GM19099 (cell line): Measurements from ENCODE around the gene CD59.

Experiments
- POLR2A ChIP-seq: IDR thresholded peaks from 3 replicates; pipeline ENCODE4 v1.6.1; 2011; ENCODE audit warnings: low read depth; ENCODE audit not compliant: insufficient read length; ENCODE audit errors: extremely low read depth

CD59 gene

DNA sequence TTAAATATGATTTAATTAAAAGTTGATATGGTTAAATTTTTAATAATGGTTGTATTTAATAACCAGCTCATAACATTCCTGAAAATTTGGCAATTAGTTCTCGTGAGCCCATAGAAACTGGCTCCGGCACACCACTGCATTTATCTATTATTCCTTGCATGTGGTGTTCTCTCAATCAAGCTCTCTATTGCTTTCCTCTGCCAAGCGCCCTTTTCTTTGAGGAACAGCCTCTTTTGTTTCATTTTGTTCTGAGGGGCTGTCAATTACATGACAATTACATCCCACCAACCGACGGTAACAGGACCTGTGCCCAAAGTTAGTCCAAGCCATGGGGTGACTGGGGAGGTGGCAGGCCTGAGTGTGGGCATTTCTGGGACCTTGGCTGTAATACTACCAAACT, 43.7 kb downstream of the CD59 start:
- TF ChIP-seq POLR2A: no peak

DNA sequence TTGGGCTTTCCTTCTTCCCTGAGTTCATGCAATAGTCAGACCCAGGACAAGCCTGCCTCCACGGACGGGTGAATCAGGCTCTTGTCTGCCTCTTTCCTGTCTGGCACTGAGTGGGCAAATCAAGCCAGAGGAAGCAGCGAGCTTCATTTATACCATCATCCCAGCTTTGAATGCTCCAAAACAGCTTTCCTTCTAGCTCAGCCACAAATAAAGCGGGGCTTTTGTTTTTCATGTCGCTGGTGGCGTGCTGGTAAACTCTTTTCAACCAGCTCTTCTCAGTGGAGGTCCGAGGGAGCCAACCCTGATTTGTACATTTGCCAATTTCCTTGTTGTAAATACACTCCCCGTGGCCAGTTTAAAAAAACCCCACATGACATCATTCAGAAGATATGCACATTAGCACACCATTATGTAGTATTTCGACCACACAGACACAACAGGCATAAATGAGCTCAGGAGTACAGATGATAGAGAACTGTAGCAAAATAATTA, 44.2 kb downstream of the CD59 start:
- no peak for TF ChIP-seq POLR2A

DNA sequence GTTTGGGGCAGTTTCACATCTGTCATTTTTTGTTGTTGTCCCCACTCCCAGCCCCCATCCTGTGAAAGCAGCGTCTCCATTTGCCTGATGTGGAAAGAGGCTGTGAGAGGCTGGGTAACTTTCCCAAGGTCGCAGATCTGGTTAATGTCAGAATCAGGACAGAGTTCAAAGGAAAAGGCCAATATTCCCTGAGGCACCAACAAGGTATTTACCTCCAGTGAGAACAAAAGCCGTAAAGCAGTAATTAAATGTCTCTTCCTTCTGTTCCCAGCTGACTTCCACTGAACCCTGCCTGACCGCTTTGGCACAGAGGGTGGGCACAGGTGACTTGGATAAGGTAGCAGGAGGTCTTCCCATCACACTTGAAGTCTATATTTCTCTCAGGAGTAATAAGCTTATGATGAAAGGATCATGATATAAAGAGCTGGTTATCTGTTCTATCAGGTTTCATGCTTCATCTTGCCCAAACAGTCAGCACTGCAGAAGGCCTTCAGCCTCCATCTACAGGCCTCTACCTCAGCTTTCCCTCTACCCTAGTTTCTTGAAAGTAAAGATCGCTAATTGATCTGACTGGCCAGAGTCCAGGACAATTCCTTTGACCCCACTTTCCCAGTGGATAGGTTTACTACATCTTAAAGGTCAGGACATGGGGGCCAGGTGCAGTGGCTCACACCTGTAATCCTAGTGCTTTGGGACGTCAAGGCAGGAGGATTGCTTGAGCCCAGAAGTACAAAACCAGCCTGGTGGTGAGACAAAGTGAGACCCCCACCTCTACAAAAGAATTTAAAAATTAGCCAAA, 45.0 kb downstream of the CD59 start:
- no peak for TF ChIP-seq POLR2A

DNA sequence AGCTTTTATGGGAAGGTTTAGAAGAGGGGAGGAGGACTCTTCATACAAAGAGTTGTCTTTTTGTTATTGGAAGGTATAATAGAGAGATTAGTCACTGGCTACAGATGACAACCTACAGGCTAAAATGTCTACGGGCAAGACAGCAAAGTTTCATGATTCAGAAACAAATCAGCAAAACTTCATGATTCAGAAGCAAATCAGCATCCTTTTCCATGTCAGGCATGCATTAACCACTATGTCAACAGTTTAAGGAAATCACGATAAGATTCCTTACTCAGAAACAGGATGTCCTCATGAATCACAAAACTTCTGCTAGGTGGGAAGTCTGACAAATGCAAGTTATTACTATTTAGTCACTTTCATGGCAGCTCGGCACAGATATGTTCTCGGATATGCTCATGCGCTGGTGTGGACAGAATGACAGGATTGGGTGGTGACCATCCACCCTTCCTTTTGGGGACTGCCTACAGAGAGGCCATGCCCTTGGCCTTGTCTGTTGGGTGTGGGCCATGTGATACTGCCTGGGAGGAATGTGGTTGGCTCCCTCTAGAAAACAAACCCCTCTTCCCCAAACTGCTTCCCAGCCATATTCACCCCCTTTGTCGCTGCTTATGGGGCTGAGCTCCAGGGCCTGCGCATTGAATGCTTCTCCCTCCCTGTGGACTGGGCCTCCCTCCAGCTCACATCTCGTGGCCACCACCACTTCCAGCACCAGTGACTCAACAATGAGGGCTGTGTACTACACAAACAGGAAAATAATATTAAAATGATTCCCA, 45.7 kb downstream of the CD59 start:
- no peak for TF ChIP-seq POLR2A

DNA sequence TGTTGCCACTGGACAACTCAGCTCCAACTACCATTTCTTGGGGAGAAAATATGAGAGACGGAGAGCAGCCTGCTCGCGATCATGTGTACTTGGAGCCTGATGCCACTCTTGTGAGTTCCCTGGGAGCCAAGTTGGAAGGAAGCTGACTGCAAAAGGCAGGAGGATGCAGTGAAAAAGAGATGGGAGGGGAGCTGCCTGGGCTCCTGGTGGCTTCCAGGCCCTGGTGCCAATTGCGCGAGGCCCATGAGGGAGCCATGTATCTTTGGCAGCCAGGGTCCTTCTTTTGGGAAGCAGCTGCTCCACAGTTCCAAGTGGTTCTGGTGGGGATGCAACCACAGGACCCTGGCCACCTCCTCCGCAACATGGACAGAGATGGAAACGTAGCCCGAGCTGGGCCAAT, 46.7 kb downstream of the CD59 start:
- TF ChIP-seq POLR2A: no peak

DNA sequence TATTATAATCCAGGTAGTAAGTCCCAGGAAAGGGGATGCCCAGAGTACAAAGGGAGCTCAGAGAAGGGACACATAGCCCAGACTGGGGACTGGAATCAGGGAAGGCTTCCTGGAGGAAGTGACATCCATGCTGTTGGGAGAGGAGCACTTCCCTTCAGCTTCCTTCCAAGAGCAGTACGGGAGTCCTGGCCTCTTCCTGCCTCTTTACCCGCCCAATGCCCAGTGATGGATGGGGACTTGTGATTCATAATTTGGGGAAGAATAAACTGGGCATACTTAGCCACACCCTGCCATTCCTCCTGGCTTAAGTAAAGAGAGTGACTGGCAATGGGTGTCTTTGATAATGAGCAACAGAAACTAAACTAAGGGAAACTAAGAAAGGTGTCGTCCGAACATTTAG, 47.1 kb downstream of the CD59 start:
- no peak for TF ChIP-seq POLR2A

DNA sequence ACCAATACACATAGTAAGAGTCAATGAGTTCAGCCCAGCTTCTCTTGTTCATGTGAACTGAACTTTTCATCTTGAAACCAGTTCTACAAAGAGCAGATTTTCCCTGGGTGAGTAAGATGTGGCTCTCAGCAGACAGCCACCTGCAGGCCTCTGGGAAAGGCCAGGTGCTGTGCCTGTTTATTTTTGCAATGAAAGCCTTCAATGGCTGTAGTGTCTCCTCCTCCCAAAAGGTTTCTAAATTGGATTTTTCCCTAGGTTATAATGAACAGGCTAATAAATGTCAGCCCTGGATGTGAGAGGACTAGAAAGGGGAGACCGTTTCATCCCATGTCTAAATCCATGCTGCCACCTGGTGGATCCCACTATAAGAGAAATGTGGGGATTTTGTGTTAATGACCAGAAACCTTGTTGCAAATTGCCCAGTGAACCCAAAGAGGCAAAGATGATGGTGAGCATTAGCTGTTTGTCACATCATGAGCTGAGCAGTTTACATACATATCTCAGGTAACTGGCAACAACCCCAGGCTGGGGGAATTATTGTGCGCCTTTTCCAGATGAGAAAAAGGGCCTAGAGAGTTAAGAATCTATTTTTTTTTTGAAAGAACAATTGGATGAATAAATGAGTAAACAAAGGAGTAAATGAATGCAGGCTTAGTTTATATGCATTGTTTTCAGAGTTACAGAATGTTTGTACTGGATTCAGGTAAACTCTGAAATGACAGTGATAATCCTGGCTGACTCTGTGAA, 48.3 kb downstream of the CD59 start:
- no peak for TF ChIP-seq POLR2A

DNA sequence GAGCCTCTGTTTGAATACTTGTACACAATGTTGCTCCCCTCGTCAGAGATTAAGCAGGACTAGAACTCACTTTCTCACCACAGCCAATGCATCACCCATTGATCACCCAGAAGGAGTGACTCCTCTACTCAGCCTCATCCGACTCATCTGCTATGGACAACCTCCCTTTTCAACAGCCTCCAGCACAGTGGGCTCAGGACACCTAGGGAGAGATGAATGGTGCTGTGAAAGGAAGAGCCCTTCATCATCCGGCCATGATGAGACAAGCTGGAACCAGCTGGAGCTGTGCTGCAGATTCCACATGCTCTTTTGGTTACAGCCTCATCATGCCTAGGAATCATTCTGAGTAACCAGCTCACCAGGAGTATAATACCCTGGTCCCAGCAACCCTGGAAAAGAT, 51.1 kb downstream of the CD59 start:
- no peak for TF ChIP-seq POLR2A

DNA sequence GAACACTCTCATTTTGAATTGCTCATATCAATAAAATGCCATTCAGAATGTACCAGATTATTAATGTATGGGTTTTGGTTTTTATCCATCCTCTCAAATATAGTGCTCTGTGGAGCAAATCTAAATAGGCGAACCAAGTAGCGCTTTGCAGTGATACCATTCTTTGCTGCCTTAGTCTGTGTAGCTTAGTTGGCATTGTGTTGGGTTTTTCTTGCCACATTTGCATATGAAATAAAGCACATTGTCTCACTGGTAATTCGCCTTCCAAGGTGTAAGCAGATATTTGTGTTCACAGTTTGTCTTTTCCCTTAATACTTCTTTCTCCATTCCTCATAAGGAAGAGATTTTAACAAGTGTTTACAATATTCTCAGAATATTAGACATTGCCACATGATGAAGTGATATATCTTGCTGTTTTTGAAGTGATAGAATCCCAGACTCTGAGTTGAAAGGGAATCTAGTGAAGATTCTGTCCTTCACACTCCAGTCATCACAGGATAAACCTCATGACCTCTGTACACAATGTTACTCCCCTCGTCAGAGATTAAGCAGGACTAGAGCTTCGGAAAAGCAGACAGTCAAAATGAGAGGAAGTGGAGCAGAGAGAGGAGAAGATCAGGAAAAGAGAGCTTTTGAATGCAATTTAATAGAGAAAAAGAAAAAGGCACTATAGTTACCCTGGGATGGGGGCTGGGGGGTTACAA, 52.1 kb downstream of the CD59 start:
- TF ChIP-seq POLR2A: no peak

DNA sequence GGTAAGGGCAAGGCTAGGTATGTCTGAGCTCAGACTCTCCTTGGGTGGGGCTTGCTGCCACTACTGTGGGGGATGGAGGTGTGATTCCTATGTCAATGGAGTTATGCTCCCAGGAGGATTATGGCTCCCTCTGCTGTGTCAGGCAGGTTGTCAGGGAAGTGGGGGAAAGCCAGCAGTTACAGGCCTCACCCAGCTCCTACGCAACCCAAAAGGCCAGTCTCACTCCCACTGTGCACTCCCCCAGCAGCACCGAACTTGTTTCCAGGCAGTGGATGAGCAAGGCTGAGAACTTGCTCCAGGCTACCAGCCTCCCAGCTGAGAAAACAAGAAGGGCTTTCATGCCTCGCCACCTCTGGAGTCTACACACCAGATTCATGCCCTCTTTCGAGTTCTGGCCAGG, 53.8 kb downstream of the CD59 start:
- no peak for TF ChIP-seq POLR2A

DNA sequence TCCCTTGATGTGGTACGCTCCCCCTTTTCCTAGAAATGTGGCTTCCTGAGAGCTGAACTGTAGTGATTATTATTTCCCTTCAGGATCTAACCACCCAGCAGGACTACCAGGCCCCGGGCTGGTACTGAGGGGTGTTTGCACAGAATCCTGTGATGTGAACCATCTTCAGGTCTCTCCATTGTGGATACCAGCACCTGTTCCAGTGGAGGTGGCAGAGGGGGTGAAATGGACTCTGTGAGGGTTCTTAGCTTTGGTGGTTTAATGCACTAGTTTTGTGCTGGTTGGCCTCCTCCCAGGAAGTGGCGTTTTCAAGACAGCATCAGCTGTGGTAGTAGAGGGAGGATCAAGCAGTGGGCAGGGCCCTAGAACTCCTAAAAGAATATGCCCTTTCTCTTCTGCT, 54.2 kb downstream of the CD59 start:
- no peak for TF ChIP-seq POLR2A

DNA sequence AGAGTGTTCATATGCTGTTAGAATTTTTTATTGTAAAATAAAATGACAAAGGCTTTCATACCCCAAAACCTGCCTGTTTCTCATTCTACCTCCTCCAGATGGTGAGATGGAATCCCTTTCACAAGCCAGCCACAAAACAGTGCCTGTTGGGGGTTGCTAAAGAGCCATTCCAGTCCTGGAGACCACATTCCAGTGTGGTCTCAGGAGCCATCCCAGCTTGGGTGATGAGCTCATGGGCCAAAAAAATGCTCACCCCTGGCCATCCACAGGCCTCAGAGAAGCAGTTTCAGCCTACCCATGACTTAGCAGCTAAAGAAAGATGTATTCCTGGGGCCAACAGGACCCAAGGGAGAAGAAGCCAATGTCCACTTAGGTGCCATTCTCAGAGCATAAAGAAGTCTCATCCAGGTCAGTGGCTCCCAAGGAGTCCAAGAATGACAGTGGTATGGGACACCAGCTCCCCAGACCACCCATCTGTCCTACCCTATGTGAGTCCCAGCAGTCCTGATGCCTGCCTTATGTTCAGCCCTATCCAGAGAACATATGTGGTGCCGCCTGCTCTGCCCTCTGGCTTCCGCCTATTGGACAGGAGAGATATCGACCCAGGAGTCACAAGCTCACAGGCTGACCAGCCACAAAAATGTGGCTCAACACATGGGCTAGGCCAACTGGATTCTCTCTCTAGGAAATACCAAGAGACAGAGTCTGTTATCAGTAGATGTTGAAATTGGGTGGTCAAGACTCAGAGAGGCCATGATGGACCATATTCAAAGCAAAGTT, 62.0 kb downstream of the CD59 start:
- no peak for TF ChIP-seq POLR2A

DNA sequence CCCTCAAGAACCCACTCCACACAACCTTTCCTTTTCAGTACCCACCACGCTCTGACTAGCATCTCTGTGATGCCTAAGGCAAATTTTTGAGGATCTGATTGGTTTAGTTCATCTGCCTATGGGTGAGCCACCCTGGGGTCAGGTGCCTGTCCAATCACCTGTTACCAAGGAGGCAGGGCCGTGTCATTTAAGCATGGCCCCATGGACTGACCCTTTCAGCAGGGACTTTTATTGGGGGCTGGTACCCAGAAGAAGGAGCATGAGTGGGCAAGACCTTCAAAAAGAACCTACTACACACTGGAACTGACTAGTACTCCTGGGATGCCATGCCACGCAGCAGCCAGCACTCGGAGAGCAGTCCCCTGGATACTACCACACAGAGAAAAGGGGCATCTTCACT, 64.0 kb downstream of the CD59 start:
- TF ChIP-seq POLR2A: no peak
